Measurements from ENCODE around the gene STRADA.

Gene STRADA

DNA sequence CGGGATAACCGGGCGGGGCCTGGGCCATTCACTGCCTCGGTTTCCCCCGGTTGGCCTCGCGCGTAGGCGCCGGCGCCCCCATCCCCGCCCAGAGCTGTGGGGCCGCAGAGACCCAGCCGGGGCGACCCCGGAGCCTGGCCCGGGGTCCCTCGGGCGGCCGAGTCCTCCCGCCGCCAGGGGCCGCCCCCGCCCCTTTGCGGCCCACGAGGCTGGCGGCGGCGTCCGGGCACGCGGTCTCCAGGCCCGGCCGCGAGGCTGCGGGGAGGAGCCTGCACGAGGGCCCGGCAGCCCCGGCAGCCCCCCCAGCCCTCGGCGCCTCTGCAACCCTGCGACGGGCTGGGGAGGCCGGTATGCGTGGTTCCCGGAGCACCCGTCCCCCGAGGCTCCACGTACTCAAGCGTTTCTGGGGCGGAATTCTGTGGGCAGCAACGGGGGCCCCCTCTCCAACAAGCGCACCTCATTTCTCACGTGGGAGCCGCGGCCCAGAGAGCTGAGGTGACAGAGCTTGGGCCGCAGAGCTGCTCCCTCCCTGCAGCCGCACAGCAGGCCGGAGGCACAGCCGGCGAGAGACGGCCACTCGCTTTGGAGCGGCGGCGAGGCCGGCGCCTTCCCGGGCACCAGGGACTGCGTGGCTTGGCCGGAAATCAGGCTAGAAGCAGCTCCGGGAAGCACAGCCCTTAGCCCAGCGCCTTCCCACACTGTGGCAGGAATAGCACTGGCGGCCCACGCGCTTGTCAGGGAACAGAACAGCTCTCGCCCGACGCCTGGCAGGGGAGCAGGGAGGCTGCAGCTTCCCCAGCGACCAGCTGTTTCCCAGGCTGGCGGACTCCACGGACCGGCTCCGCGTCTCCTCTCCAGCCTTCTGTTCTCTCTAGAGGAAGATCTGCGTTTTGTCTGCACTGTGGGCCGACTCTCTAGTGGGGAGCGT lies 40.8 kb downstream of the STRADA start:
- Mint-ChIP-seq H3K4me3 (peak overlapping the region; percentile 88), H3K9me3 (no peaks in the 10 kb centered on the region), H3K36me3 (ENCODE audit: low read depth) (peaks cover 39% of the 10 kb centered on the region), H3K27ac (peak overlapping the region; percentile 97), H3K27me3 (no peaks in the 10 kb centered on the region), H3K4me1 (ENCODE audit: low read depth) (peaks cover 70% of the 10 kb centered on the region)

DNA sequence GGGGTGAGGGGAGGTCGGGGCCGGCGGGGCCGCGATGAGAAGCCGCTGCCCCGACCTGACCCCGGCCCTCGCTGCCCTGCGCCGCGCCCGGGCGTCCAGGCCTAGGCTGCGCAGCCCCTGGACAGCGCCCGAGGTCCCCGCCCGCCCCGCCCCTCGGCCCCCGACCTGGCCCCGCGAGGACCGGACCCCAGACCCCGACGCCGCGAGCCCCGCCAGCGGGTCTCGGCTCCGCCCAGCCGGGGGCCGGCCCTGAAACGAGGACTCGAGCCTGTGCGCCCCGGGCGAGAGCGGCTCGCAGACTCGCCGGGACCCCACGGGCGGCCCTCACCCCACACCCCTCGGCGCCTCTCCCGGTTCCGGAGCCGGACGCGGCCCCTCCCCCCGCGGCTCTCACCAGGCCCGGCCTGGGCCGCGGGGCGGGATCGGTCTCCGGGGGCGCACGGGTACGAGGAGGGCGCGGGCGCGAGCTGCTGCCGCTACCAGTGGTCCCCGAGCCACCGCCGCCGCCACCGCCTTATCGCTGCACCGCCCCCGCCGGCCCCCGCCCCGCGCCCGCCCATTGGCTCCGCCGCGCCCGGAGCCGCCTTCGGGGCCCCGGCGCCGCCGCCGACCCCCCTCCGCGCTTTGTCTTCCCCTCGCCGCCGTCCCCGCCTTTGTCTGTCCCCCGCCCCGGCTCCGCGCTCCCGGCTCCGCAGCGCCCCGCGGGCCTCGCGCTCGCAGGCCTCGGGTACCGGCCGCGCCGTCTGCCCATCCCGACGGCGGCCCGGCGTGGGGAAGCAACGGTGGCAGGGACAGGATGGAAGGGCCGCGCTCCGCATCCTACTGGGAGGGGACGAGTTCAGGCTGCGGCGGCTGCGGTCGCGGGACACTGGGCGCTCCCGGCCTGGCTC lies 41.7 kb downstream of the STRADA start, which contains the start of gene LIMD2:
Gene LIMD2, minus strand, starts transcription at position 488 of the 890 bp plus-strand sequence. CDS start 827 bp downstream, outside the sequence.
- Mint-ChIP-seq H3K4me3 (peak within 1 kb of the TSS; percentile 88), H3K27ac (peak within 1 kb of the TSS; percentile 97), H3K4me1 (ENCODE audit: low read depth) (peaks cover 70% of the 10 kb centered on the region), H3K9me3 (no peaks in the 10 kb centered on the region), H3K27me3 (no peaks in the 10 kb centered on the region), H3K36me3 (ENCODE audit: low read depth) (peaks cover 42% of the 10 kb centered on the region)

DNA sequence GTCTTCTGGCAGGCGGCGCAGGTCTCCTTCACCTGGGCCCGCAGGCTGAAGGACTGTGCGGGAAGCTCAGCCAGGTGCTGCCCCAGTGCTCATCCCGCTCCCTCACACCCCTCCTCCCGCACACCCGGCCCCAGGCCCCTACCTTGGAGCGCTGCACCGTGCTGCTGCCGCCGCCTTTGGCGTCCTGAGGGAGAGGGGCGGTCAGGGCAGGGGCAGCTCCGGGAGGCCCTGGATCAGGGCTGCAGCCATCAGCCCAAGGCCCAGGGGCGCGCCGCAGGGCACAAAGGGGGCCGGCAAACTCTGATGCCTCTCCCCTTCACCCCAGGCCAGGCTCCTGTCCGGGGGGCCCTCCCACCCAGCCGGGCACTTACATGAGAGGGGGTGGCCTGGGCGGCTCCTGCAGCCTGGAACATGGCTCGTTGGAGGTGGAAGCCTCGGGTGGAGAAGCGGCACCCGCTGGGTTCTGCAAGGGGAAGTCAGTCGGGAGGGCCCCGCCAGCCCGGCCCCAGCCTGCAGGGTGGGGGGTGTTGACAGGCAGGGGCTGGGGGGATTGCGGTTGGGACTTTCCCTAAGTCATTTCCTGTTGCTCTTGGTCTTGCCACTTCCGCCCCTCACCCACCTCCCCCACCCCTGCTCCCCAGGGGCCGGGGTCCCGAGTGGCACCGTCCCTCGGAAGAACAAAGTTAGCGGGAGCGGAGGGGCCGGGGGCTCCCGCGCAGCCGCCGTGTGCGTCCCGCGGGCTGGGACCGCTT lies 42.5 kb downstream of the STRADA start:
- Mint-ChIP-seq H3K9me3 (no peaks in the 10 kb centered on the region), H3K27ac (peak overlapping the region; percentile 88), H3K36me3 (ENCODE audit: low read depth) (peaks cover 43% of the 10 kb centered on the region), H3K4me3 (peak overlapping the region; percentile 88), H3K4me1 (ENCODE audit: low read depth) (peaks cover 74% of the 10 kb centered on the region), H3K27me3 (no peaks in the 10 kb centered on the region)

DNA sequence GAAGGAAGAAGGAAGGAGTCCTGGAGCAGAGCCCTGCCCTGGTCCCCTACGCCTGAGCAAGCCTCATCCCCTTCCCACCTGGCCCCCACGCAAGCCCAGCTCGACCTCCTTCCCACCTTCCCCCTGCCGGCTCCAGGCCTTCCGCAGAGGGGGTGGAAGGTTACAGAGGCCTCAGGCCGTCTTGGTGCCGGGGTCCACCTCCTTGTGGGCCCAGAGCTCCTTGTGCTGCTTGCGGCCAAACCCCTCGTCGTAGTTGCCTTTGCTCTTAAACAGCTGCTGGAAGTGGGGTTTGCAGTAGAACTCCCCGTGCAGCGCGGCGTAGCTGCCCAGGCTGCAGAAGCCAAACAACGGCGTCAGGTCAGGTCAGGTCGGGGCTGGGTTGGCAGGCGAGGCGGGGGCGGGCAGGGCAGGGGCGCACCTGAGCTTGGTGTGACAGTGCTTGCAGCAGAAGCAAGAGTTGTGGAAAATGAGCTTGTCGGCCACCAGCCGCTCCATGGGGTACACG lies 43.2 kb downstream of the STRADA start:
- Mint-ChIP-seq H3K27ac (peak overlapping the region; percentile 94), H3K4me1 (ENCODE audit: low read depth) (peaks cover 74% of the 10 kb centered on the region), H3K27me3 (no peaks in the 10 kb centered on the region), H3K36me3 (ENCODE audit: low read depth) (peaks cover 37% of the 10 kb centered on the region), H3K4me3 (peak overlapping the region; percentile 88), H3K9me3 (no peaks in the 10 kb centered on the region)

DNA sequence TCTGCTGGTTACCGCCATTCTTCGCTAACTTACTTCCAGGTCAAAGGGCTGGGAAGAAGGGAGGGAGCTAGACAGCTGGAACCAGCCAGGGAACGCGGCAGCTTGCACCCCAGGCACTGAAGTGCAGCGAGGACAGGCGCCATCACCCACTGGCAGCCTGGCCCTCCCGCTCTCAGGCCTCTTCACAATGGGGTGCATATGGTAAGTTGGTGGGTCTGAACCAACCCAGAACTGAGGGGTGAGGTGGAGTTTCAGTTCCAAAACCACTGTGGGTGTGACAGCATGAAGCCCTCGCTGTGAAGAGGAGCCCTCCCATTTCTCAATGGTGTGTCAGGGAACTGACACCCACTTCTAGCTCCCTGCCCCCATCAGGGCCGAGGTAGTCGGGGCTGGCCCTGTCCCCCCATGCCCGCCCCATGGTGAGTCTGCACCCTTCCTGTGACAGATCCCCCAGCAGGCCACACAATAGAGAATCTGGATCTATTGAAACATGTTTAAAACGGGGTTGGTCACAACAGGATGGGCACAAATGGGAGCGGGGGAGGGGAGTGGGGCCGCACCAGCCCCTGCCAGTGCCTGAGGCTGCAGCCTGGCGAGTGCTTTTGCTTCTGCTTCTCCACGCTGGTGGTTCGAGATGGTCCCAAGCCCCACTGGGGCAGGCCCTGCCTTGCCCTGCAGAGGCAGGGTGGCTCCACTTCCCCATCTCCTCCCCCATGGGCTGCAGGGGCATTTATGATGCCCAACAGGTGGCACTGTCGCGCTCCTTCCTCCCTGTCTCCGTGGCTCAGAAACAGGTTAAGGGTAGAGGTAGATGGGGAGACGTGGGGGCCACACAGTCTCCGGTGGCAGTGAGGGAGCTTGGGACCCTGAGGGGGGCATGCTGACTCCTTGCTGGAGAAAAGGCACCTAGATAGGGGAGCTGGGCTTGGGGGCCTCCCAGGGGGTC lies 44.0 kb downstream of the STRADA start:
- H3K27me3 Mint-ChIP-seq, result no peaks in the 10 kb centered on the region
- no peaks in the 10 kb centered on the region for H3K9me3 Mint-ChIP-seq
- peak overlapping the region; percentile 88 for H3K4me3 Mint-ChIP-seq
- H3K27ac Mint-ChIP-seq, result peak overlapping the region; percentile 94
- H3K36me3 Mint-ChIP-seq (ENCODE audit: low read depth), result peaks cover 29% of the 10 kb centered on the region
- peaks cover 74% of the 10 kb centered on the region for H3K4me1 Mint-ChIP-seq (ENCODE audit: low read depth)

DNA sequence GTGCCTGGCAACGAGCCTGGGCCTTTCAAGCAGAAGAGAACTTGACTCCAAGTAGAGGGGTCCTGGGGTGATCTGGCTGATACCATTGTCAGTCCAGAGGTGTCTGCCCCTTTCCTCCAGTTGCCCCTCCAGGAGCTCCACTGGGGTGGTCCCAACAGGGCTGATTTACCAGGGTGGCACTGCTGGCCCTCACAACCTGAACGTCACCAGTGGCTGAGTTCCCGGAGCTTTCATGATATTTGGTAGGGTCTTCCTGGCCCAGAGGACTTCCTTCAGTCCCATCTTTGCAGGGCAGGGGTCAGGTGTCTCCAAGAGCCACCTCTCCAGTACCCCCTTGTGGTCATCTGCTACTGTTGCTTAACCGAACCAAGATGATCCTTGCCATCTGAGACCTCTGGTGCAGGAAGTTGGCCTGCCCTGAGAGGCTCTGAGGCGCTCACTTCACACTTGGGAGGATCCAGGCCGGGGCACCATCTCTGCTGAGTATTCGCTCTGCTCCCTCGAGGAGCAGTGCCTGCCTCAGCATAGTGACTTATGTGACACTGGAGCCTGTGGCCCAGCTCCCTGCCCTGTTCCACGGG lies 45.1 kb downstream of the STRADA start:
- peaks cover 24% of the 10 kb centered on the region for H3K36me3 Mint-ChIP-seq (ENCODE audit: low read depth)
- H3K4me1 Mint-ChIP-seq (ENCODE audit: low read depth), result peaks cover 63% of the 10 kb centered on the region
- peak overlapping the region; percentile 94 for H3K27ac Mint-ChIP-seq
- no peaks in the 10 kb centered on the region for H3K9me3 Mint-ChIP-seq
- H3K4me3 Mint-ChIP-seq, result peak overlapping the region; percentile 88
- no peaks in the 10 kb centered on the region for H3K27me3 Mint-ChIP-seq

DNA sequence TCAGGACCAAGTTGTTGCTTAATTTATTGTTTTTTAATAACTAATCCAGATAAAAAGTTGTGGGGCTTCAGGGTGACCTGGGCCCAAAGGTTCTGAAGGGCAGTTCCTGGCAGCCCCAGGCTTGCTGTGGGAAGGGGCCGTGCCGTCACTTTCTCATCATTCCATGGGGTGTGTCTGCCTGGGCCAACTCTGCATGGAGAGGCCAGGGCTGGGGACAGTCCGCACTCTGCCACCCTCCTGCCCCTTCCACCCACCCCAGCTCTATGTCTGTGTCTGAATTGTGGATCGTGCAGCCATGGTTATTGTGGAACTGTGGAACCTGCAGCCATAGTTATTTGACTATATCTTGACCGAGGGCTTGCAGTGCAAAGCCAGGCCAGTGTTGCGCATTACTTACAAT lies 45.7 kb downstream of the STRADA start:
- Mint-ChIP-seq H3K9me3 (no peaks in the 10 kb centered on the region), H3K4me1 (ENCODE audit: low read depth) (peaks cover 58% of the 10 kb centered on the region), H3K4me3 (no peak overlapping the region), H3K27ac (peak overlapping the region; percentile 94), H3K36me3 (ENCODE audit: low read depth) (peaks cover 24% of the 10 kb centered on the region), H3K27me3 (no peaks in the 10 kb centered on the region)

DNA sequence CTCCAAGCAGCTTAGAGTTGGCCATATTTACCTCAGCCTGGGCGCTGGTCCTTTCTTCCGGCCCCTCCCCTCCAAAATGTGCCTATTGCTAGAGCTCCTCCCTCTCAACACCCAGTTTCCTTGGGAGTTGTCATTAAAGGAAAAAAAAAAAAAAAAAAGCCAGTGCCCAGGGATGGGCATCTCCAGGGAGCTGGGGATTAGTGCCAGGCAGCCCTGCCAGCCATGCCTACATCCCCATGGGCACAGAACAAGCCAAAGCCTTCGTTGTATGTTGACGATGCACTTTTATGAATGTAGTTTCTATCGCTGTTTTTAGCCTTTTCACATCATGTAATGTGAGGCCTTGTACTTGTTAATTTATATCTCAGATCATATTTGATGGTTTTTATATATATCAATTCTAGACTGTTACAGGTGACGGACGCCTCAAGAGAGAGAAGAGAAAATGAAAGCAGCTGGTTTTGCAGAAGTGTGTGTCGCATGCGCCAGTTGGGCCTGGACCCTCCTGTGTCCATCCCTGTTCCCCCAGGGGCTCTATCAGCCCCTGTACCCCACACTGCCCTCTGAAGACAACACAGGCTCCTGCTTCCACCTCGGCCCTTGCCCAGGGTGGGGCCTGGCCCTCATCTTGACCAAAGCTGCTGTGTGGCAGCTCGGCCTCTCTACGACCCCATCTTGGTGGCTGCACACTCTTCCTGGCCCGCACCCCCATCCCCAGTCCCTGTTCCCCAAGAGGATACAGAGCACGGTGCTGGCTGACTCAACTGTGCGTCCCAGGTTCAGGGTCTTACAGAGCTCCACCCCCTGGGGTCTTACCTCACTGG lies 46.4 kb downstream of the STRADA start:
- H3K4me1 Mint-ChIP-seq (ENCODE audit: low read depth), result peaks cover 58% of the 10 kb centered on the region

DNA sequence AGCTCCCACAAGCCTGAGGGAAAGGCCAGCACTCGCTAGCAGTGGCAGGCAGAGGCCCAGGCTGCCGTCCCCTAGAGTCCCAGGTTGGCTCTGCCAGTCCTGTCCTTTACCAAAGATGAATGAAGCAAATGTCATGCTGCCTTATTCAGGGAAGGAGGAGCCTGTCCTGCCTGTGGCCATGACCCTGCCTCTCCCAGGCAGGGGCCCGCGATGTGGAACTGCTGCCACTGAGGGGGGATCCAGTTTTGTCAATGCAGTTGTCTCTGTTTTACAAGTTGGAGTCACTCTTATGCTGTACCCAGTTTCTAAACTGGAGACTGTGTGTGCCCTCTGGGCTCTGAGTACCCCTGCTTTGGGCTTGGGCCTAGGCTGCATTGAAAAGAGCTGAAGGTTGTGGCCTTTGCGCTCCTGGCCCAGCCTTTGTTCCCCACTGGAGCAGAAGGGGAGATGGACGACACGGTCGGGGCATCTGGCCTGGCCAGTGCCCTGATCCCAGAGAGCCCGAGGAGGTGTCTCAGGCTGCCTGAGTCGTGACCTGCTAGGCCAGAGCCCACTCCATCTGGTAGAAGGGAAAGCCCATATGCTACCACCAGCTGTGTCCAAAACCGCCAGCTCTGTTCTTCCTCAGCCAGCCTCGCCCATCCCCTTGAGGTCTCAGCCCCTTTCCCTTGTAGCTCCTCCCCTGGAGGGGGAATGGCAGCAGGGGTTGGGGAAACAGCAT lies 47.2 kb downstream of the STRADA start:
- peaks cover 58% of the 10 kb centered on the region for H3K4me1 Mint-ChIP-seq (ENCODE audit: low read depth)
- H3K9me3 Mint-ChIP-seq, result no peaks in the 10 kb centered on the region
- H3K4me3 Mint-ChIP-seq, result no peak overlapping the region
- H3K27ac Mint-ChIP-seq, result peak overlapping the region; percentile 52
- no peaks in the 10 kb centered on the region for H3K27me3 Mint-ChIP-seq
- H3K36me3 Mint-ChIP-seq (ENCODE audit: low read depth), result peaks cover 24% of the 10 kb centered on the region

More for the DNA sequence above, 46.4 kb downstream of the STRADA start:
- H3K36me3 Mint-ChIP-seq (ENCODE audit: low read depth), result peaks cover 24% of the 10 kb centered on the region
- no peaks in the 10 kb centered on the region for H3K27me3 Mint-ChIP-seq
- H3K27ac Mint-ChIP-seq, result peak overlapping the region; percentile 59
- no peaks in the 10 kb centered on the region for H3K9me3 Mint-ChIP-seq
- H3K4me3 Mint-ChIP-seq, result no peak overlapping the region

DNA sequence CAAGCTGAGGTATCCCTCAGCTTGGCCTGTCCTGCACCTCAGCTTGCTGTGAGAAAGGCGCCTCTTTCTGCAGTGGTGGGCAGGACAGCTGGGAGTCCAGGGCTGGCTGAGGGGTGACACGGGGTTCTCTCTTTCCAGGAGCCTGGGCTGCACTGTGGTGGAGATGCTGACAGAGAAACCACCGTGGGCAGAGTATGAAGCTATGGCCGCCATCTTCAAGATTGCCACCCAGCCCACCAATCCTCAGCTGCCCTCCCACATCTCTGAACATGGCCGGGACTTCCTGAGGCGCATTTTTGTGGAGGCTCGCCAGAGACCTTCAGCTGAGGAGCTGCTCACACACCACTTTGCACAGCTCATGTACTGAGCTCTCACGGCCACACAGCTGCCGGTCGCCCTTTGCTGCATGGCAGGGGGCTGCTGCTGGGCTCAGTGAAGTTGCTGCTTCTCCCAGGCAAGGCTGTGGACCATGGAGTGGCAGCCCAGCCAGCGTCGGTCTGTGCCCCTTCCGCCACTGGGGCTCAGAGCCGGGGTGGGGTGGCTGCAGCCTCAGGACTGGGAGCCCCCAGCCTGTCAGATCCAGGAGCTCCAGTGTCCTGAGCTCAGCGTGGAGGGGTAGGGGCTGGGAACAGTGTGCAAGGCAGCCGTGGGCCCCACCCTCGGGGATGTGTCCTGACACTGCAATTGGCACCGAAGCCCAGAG lies 48.0 kb downstream of the STRADA start:
- peaks cover 24% of the 10 kb centered on the region for H3K36me3 Mint-ChIP-seq (ENCODE audit: low read depth)
- H3K27me3 Mint-ChIP-seq, result no peaks in the 10 kb centered on the region
- no peak overlapping the region for H3K4me3 Mint-ChIP-seq
- H3K9me3 Mint-ChIP-seq, result no peaks in the 10 kb centered on the region
- H3K27ac Mint-ChIP-seq, result peak overlapping the region; percentile 4
- H3K4me1 Mint-ChIP-seq (ENCODE audit: low read depth), result peaks cover 61% of the 10 kb centered on the region

DNA sequence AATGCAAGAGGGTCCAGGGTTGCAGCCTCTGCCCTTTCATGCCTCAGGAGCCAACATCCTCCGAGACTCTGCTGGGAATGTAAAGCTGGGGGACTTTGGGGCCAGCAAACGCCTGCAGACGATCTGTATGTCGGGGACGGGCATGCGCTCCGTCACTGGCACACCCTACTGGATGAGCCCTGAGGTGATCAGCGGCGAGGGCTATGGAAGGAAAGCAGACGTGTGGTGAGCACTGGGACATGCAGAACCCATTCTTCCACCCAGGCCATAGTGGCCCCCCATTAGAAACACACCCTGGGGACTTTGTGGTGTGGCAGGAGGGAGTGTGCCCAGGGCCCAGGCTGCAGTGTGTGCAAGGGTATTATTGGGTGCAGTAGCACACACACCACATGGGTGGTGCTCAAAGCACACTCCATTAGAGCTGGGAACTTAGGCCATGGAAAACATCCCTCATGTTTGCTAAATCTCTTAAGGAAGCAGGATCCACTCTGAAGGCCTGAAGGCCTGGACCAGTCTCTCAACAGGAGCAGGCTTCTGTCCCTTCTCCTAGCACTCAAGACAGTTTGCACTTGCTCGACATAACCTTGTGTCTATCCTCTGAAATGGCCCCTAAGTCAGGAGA lies 49.3 kb downstream of the STRADA start:
- peaks cover 57% of the 10 kb centered on the region for H3K4me1 Mint-ChIP-seq (ENCODE audit: low read depth)
- no peak overlapping the region for H3K4me3 Mint-ChIP-seq
- peaks cover 20% of the 10 kb centered on the region for H3K36me3 Mint-ChIP-seq (ENCODE audit: low read depth)
- H3K27ac Mint-ChIP-seq, result no peak overlapping the region
- no peaks in the 10 kb centered on the region for H3K27me3 Mint-ChIP-seq
- no peaks in the 10 kb centered on the region for H3K9me3 Mint-ChIP-seq

Data from stimulated activated naive CD8-positive, alpha-beta T cell treated with anti-CD3 and anti-CD28 coated beads, Interleukin-15, Interleukin-2, amounts not matched to agents 100 ng/mL and 50 ng/mL, for 24 hours (primary cell).